GM12872 (cell line): Measurements from ENCODE around the gene ANTXR2.

Source experiments
- TF ChIP-seq, protein P1 (sequence below): IDR thresholded peaks from 3 replicates; pipeline ENCODE4 v1.5.1; 2011; ENCODE audit warnings: low read depth, mild to moderate bottlenecking, low read length, moderate library complexity; ENCODE audit not compliant: insufficient read depth

ANTXR2 gene

DNA sequence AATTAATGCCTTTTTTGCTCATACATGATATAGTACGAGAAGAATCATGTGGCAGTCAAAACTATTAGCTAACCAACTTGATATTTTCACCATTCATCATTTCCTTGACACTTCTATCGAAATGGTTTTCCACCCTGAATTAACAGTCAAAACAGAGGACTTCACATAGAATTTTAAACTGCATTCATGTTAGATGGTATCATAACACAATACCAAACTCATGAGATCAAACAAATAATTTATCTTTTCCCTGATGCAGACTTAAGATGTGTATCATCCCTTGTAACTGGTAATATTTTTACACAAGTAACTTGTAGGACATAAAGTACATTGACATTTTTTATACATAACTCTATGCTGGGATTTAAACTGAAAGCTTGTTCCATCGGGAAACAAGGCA is 18.2 kb upstream of the ANTXR2 start:
- TF ChIP-seq, protein P1, sequence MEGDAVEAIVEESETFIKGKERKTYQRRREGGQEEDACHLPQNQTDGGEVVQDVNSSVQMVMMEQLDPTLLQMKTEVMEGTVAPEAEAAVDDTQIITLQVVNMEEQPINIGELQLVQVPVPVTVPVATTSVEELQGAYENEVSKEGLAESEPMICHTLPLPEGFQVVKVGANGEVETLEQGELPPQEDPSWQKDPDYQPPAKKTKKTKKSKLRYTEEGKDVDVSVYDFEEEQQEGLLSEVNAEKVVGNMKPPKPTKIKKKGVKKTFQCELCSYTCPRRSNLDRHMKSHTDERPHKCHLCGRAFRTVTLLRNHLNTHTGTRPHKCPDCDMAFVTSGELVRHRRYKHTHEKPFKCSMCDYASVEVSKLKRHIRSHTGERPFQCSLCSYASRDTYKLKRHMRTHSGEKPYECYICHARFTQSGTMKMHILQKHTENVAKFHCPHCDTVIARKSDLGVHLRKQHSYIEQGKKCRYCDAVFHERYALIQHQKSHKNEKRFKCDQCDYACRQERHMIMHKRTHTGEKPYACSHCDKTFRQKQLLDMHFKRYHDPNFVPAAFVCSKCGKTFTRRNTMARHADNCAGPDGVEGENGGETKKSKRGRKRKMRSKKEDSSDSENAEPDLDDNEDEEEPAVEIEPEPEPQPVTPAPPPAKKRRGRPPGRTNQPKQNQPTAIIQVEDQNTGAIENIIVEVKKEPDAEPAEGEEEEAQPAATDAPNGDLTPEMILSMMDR, result no peak

DNA sequence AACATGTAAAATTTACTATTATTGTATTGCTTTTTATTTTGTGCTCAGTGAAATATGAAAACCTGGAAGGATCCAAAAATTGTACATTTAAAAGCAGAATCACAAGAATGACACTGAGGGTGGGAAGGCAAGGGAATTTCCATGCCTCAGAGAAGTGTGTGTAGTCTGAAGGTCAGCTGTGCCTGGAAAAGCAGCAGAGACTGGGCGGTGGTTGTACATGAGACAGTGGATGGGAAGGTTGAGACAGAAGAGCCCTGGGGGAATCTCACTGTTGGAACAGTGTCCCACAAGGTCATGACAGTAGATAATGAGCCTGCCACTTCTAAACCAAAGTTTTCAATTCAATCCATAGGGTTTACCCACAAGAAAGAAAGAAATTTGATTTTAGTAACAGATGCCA is 17.1 kb upstream of the ANTXR2 start:
- TF ChIP-seq, protein P1, result no peak

DNA sequence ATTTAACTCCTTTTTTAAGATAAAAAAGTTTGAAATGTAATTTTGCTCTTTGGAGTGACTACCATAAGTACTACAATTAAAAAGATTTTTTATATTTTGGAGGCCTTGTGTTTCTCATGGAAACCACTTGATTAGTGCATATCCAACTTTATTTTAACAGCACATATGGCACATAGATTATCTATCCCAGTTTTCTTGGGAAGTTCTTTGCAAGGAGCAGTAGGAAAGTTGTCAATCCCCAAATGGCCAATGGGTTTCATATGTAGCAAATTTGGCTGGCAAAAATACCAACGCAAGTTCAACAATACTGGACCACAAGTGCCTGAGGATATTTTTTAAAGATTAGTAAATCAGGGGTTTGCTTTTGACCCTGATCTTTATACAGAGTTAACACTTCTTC is 15.4 kb upstream of the ANTXR2 start:
- TF ChIP-seq, protein P1, result no peak

DNA sequence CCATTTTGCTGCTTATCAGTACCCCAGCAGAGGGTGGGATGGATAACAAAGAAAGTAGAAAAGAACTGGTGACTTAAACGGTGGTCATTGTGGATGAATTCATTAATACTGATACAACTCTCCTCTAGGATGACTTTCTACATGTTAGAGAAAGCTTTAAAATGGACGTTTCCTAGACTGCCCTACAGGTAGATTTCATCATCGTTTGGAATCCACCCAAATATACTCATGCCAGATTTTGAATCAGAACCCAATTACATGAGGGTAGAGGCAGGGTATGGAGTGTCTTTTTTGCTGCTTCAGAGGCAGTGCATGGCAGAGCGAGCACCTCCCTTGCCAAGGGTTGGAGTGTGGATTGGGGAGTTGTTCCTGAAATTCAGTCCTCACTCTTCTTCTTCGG is 13.3 kb upstream of the ANTXR2 start:
- TF ChIP-seq, protein P1, result no peak

DNA sequence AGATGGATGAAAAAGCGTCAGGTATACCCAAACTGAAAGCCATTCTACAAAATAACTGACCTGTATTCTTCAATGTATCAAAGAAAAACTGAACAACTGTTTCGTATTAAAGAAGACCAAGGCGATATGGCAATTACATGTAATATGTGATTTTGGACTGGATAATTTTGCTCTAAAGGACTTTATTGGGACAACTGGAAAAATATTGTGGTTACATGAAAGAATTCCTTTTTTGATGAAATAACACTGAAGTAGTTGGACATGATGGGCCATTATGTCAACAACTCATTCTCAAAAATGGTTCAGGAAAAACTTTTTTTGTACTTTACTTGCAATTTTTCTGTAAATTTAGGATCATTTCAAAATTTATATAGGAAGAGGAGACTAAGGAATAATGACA is 12.1 kb upstream of the ANTXR2 start:
- TF ChIP-seq, protein P1, result no peak

DNA sequence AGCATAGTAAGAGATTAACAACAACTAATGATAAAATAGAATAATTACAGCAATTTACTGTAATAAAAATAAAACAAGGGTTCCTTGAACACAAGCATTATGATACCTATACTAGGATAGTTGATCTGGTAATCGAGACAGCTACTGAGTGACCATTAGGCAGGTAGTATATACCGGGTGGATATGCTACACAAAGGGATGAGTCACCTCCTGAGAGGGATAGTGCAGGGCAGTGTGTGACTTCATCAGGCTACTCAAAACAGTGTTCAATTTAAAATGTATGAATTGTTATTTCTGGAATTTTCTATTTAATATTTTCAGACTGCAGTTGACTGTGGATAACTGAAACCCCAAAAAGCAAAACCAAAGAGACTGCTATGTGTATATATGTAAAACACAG is 9.7 kb upstream of the ANTXR2 start:
- TF ChIP-seq, protein P1, result no peak

DNA sequence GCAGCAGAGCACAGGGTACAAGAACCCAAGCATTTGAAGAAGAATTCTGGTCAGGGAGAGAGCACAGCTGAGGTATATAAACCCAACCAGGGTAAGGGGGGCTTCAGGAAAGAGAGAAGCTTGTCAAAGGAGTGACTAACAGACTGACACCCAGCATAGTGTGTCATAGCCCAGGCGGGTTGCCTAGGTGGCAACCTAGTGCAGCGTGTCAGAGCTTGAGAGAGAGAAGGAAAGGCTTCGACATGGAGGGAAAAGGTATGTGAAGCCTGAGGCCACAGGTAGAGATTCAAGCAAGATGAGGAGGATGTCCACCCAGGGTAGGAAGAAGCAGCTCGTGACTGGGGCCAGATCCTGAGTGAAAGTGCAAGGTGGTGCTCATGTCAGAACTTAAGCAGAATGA is 8.5 kb upstream of the ANTXR2 start:
- TF ChIP-seq, protein P1, result no peak
